Neural cell (in vitro differentiated cells): ENCODE results near the gene LIPA. TPM values are rescaled to one million over a fixed set of nuclear protein-coding genes. Genes with fewer than 3 reads are reported as not detected.

Source experiments
- H2AFZ ChIP-seq: fragments of 200-600, 300-800 bp; sonication (generic), shearing (Covaris generic); 2 replicates; pipeline ENCODE4 v1.6.0; 2014; ENCODE audit warnings: low read depth, mild to moderate bottlenecking, antibody characterized with exemption, low read length, moderate library complexity
- H3F3A ChIP-seq: fragments of 200-600 bp; shearing (Covaris generic); 2 replicates; pipeline ENCODE4 v1.6.1; 2016; ENCODE audit warnings: mild to moderate bottlenecking, moderate library complexity, mixed read lengths, antibody characterized with exemption, low read length; ENCODE audit not compliant: insufficient read depth, poor library complexity, severe bottlenecking
- H3K27ac ChIP-seq: fragments of 200-600, 300-800 bp; sonication (generic), shearing (Covaris generic); 2 replicates; pipeline ENCODE4 v1.5.1; 2014; ENCODE audit warnings: mild to moderate bottlenecking, low read length, moderate library complexity
- H3K27me3 ChIP-seq: fragments of 300-800, 200-600 bp; sonication (generic), shearing (Covaris generic); 2 replicates; pipeline ENCODE4 v1.6.0; 2014; ENCODE audit warnings: mild to moderate bottlenecking, low read depth, low read length, moderate library complexity; ENCODE audit not compliant: insufficient read depth
- H3K36me3 ChIP-seq: fragments of 300-800, 200-600 bp; sonication (generic), shearing (Covaris generic); 2 replicates; pipeline ENCODE4 v1.5.1; 2014; ENCODE audit warnings: mild to moderate bottlenecking, antibody characterized with exemption, low read length, moderate library complexity; ENCODE audit not compliant: insufficient read depth
- H3K4me2 ChIP-seq: fragments of 300-800, 200-600 bp; sonication (generic), shearing (Covaris generic); 2 replicates; pipeline ENCODE4 v1.6.0; 2014; ENCODE audit warnings: mild to moderate bottlenecking, low read length
- H3K4me3 ChIP-seq: fragments of 300-800, 200-600 bp; sonication (generic), shearing (Covaris generic); 2 replicates; pipeline ENCODE4 v1.5.1; 2014; ENCODE audit warnings: mild to moderate bottlenecking, low read length, moderate library complexity
- H3K79me2 ChIP-seq: fragments of 200-600 bp; shearing (Covaris generic); replicated peaks from 2 replicates; pipeline ENCODE4 v1.6.0; 2014; ENCODE audit warnings: mild to moderate bottlenecking, low read length, moderate library complexity; ENCODE audit not compliant: insufficient read depth
- H3K9ac ChIP-seq: fragments of 300-800, 200-600 bp; sonication (generic), shearing (Covaris generic); 2 replicates; pipeline ENCODE4 v1.6.1; 2016; ENCODE audit warnings: mild to moderate bottlenecking, low read length, mixed read lengths
- H3K9me2 ChIP-seq: fragments of 200-600 bp; shearing (Covaris generic); 2 replicates; pipeline ENCODE4 v1.6.1; 2016; ENCODE audit warnings: mild to moderate bottlenecking, low read length, mixed read lengths; ENCODE audit not compliant: insufficient read depth
- H3K9me3 ChIP-seq: fragments of 200-600, 300-800 bp; sonication (generic), shearing (Covaris generic); 2 replicates; pipeline ENCODE4 v1.6.1; 2016; ENCODE audit warnings: mild to moderate bottlenecking, mixed run types, low read length, moderate library complexity, mixed read lengths
- H4K20me1 ChIP-seq: fragments of 200-600 bp; shearing (Covaris generic); 2 replicates; pipeline ENCODE4 v1.6.1; 2016; ENCODE audit warnings: mild to moderate bottlenecking, mixed run types; ENCODE audit not compliant: insufficient read depth
- EP300 ChIP-seq: fragments of 450-650 bp; conservative IDR thresholded peaks from 2 replicates; pipeline ENCODE4 v1.6.1; 2014; ENCODE audit warnings: antibody characterized with exemption, mild to moderate bottlenecking, moderate library complexity; ENCODE audit not compliant: poor library complexity, severe bottlenecking
- EZH2 ChIP-seq: fragments of 200-600, 300-800 bp; shearing (Covaris generic), sonication (generic); IDR thresholded peaks from 2 replicates; pipeline ENCODE4 v1.6.1; 2014; ENCODE audit warnings: antibody characterized with exemption, low read length, borderline replicate concordance, mild to moderate bottlenecking; ENCODE audit not compliant: insufficient read depth, poor library complexity, severe bottlenecking
- MXI1 ChIP-seq: fragments of 450-650 bp; conservative IDR thresholded peaks from 2 replicates; pipeline ENCODE4 v1.6.1; 2014; ENCODE audit warnings: antibody characterized with exemption, mild to moderate bottlenecking; ENCODE audit not compliant: poor library complexity, severe bottlenecking
- POLR2AphosphoS5 ChIP-seq: IDR thresholded peaks from 2 replicates; pipeline ENCODE4 v1.6.1; 2012
- RAD21 ChIP-seq: fragments of 450-650 bp; conservative IDR thresholded peaks from 2 replicates; pipeline ENCODE4 v1.6.1; 2014; ENCODE audit warnings: antibody characterized with exemption, mild to moderate bottlenecking, moderate library complexity
- SMC3 ChIP-seq: fragments of 450-650 bp; conservative IDR thresholded peaks from 2 replicates; pipeline ENCODE4 v1.6.1; 2014; ENCODE audit warnings: antibody characterized with exemption, mild to moderate bottlenecking, moderate library complexity; ENCODE audit not compliant: poor library complexity
- TAF1 ChIP-seq: IDR thresholded peaks from 2 replicates; pipeline ENCODE4 v1.6.1; 2012; ENCODE audit warnings: low read depth
- polyA plus RNA-seq: library from polyadenylated mRNA; depleted of rRNA; stranded (reverse); fragments of >200 nt; gene quantifications from 2 replicates; pipeline ENCODE4 v1.2.3, GENCODE V29; 2014
- TF ChIP-seq, protein P1 (sequence below): fragments of 450-650 bp; IDR thresholded peaks from 2 replicates; pipeline ENCODE4 v1.5.1; 2014; ENCODE audit warnings: antibody characterized with exemption, mild to moderate bottlenecking, moderate library complexity; ENCODE audit not compliant: poor library complexity, severe bottlenecking
- TF ChIP-seq, protein P2 (sequence below): IDR thresholded peaks from 2 replicates; pipeline ENCODE4 v1.6.1; 2012; ENCODE audit warnings: borderline replicate concordance

The LIPA gene
- polyA plus RNA-seq, 1 donor from 2014 or later, result 20.8 TPM

DNA sequence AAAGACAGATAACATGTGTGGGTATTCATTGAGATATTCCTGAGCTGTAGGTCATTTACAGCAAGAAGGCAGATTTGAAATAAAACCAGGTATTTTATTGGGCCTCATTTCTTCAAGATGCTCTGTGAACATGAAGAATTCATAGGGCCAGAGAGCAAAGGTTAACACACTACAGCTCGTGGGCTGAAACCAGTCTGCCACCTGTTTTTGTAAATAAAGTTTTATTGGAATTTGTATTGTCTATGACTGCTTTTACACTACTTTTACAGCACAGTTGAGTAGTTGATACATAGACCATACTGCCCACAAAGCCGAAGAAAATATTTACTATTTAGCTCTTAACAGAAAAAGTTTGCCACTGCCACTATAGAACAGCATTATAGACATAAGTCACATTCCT is 22.1 kb upstream of the LIPA start:
- H3K27ac ChIP-seq, result no peak overlapping the region
- no peak overlapping the region for H3K4me3 ChIP-seq
- no peaks in the 10 kb centered on the region for H3K27me3 ChIP-seq
- H3K79me2 ChIP-seq, result no peaks in the 10 kb centered on the region
- H3K4me2 ChIP-seq, result no peak overlapping the region
- H3K36me3 ChIP-seq, result no peaks in the 10 kb centered on the region
- H3K9me2 ChIP-seq, result no peaks in the 10 kb centered on the region
- no peaks in the 10 kb centered on the region for H4K20me1 ChIP-seq
- H3K9me3 ChIP-seq, result no peaks in the 10 kb centered on the region
- TF ChIP-seq EZH2, result no peak
- TF ChIP-seq, protein P1, sequence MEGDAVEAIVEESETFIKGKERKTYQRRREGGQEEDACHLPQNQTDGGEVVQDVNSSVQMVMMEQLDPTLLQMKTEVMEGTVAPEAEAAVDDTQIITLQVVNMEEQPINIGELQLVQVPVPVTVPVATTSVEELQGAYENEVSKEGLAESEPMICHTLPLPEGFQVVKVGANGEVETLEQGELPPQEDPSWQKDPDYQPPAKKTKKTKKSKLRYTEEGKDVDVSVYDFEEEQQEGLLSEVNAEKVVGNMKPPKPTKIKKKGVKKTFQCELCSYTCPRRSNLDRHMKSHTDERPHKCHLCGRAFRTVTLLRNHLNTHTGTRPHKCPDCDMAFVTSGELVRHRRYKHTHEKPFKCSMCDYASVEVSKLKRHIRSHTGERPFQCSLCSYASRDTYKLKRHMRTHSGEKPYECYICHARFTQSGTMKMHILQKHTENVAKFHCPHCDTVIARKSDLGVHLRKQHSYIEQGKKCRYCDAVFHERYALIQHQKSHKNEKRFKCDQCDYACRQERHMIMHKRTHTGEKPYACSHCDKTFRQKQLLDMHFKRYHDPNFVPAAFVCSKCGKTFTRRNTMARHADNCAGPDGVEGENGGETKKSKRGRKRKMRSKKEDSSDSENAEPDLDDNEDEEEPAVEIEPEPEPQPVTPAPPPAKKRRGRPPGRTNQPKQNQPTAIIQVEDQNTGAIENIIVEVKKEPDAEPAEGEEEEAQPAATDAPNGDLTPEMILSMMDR, result no peak
- TF ChIP-seq POLR2AphosphoS5, result no peak
- no peak for TF ChIP-seq RAD21
- TF ChIP-seq SMC3, result no peak
- no peak for TF ChIP-seq TAF1
- TF ChIP-seq, protein P2, sequence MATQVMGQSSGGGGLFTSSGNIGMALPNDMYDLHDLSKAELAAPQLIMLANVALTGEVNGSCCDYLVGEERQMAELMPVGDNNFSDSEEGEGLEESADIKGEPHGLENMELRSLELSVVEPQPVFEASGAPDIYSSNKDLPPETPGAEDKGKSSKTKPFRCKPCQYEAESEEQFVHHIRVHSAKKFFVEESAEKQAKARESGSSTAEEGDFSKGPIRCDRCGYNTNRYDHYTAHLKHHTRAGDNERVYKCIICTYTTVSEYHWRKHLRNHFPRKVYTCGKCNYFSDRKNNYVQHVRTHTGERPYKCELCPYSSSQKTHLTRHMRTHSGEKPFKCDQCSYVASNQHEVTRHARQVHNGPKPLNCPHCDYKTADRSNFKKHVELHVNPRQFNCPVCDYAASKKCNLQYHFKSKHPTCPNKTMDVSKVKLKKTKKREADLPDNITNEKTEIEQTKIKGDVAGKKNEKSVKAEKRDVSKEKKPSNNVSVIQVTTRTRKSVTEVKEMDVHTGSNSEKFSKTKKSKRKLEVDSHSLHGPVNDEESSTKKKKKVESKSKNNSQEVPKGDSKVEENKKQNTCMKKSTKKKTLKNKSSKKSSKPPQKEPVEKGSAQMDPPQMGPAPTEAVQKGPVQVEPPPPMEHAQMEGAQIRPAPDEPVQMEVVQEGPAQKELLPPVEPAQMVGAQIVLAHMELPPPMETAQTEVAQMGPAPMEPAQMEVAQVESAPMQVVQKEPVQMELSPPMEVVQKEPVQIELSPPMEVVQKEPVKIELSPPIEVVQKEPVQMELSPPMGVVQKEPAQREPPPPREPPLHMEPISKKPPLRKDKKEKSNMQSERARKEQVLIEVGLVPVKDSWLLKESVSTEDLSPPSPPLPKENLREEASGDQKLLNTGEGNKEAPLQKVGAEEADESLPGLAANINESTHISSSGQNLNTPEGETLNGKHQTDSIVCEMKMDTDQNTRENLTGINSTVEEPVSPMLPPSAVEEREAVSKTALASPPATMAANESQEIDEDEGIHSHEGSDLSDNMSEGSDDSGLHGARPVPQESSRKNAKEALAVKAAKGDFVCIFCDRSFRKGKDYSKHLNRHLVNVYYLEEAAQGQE, result no peak
- TF ChIP-seq MXI1, result no peak
- no peak overlapping the region for H3K9ac ChIP-seq
- no peaks in the 10 kb centered on the region for H3F3A ChIP-seq
- no peak overlapping the region for H2AFZ ChIP-seq

DNA sequence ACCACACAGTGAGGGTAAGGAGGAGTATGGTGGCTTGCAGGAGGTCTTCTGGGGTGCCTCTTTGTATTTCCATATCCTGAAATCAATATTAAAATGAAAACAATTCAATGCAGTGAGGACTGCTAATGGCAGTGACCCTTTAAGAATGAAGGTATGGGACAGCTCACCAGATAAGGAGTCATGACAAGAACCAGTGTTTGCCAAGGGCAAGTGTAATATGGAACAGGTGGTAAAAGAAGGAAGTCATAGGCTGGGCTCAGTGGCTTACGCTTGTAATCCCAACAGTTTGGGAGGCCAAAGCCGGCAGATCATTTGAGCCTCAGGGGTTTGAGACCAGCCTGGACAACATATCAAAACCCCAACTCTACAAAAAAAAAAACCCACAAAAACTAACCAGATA is 20.0 kb upstream of the LIPA start:
- no peak for TF ChIP-seq TAF1
- no peak for TF ChIP-seq MXI1
- TF ChIP-seq, protein P2, result no peak
- no peak for TF ChIP-seq SMC3
- TF ChIP-seq EP300, result no peak
- TF ChIP-seq RAD21, result no peak
- TF ChIP-seq POLR2AphosphoS5, result no peak
- no peak for TF ChIP-seq EZH2
- TF ChIP-seq, protein P1, result no peak
- H3K36me3 ChIP-seq, result no peaks in the 10 kb centered on the region
- H3F3A ChIP-seq, result no peaks in the 10 kb centered on the region
- H2AFZ ChIP-seq, result no peak overlapping the region
- no peak overlapping the region for H3K4me3 ChIP-seq
- H3K79me2 ChIP-seq, result no peaks in the 10 kb centered on the region
- no peaks in the 10 kb centered on the region for H3K9me3 ChIP-seq
- H3K9ac ChIP-seq, result no peak overlapping the region
- no peak overlapping the region for H3K27ac ChIP-seq
- H3K27me3 ChIP-seq, result no peaks in the 10 kb centered on the region
- no peaks in the 10 kb centered on the region for H4K20me1 ChIP-seq
- H3K9me2 ChIP-seq, result no peaks in the 10 kb centered on the region
- H3K4me2 ChIP-seq, result no peak overlapping the region
